OCI-LY3 (cell line): ENCODE results near the gene STX1B.

ENCODE experiments used
- EZH2phosphoT487 ChIP-seq: fragments of 200-600 bp; shearing (Covaris generic); IDR thresholded peaks from 2 replicates; pipeline ENCODE4 v1.6.1; 2018; ENCODE audit warnings: antibody characterized with exemption, mixed run types, low read depth
- TF ChIP-seq, protein P1 (sequence below): fragments of 200-600, 300-600 bp; sonication (generic); IDR thresholded peaks from 2 replicates; pipeline ENCODE4 v1.5.1; 2014; ENCODE audit warnings: antibody characterized with exemption, low read length, low read depth

DNA sequence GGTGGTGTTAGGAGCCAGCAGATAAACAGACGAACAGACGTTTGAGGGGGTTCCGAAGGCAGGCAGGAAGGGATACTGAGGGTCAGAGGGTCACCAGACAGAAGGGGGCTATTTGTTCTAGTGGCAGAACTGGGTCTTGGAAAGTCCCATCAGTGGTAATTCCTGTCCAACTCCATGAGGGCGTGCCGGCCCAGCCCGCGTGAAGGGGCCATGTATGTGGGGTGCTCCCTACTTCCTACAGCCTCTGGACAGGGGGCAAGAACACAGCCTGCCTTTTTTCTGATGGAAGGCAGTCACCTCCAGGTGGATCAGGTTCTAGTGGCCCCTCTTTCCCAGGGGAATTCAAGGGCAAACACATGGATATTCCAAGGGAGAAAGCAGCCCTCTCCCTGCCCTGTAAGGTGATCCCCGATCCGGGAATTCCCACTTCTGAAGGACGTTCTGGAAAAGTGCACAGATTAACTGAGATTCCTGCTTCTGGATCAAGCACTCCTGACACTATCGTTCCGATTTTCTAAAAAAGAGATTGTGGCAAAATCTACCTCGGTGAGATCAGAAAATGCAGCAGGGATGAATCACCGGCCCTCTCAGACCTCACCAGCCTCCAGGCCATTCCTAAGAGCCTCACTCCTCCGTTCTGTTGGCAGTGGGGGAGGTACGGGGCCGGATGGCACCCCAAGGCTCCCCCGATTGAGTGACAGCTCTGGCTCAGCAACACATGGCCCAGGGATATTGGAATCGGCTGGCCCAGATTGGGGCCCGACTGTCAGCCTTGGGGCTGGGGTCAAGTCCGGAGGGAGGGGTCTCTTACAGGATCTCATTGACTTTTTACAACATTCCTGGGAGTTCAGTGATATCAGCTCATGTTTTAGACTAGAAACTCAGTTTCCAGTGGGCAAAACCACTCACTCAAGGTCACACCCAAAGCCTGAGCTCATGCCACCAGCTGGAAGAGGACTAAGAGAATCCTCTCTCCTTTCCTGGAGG lies 12.4 kb downstream of the STX1B start:
- TF ChIP-seq, protein P1, sequence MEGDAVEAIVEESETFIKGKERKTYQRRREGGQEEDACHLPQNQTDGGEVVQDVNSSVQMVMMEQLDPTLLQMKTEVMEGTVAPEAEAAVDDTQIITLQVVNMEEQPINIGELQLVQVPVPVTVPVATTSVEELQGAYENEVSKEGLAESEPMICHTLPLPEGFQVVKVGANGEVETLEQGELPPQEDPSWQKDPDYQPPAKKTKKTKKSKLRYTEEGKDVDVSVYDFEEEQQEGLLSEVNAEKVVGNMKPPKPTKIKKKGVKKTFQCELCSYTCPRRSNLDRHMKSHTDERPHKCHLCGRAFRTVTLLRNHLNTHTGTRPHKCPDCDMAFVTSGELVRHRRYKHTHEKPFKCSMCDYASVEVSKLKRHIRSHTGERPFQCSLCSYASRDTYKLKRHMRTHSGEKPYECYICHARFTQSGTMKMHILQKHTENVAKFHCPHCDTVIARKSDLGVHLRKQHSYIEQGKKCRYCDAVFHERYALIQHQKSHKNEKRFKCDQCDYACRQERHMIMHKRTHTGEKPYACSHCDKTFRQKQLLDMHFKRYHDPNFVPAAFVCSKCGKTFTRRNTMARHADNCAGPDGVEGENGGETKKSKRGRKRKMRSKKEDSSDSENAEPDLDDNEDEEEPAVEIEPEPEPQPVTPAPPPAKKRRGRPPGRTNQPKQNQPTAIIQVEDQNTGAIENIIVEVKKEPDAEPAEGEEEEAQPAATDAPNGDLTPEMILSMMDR: no peak
- no peak for TF ChIP-seq EZH2phosphoT487
